ENCODE measurements around the gene MYOM1.

- TF ChIP-seq CTCF (conservative IDR thresholded peaks at IDR 0.05; ENCODE audit: low read length) (no peak), EZH2phosphoT487 (IDR thresholded peaks at IDR 0.05; ENCODE audit: borderline replicate concordance, low read depth, low read length) (no peak)
Observed at GRCh38 chr18:3183103-3183717, 36.6 kb downstream of the MYOM1 start.
